ENCODE results near the gene MCL1. TPM values are rescaled to one million over a fixed set of nuclear protein-coding genes. Genes with fewer than 3 reads are reported as not detected.
"Not testable (repeated sequence)": the region's sequence is repeated elsewhere in the genome, so short reads cannot be mapped to it uniquely, and the experiment has no call there.

The MCL1 gene
- 100 to 1,000 TPM; 228 to 235 TPM for total RNA-seq

GRCh38 chr1:150579110-150579944 lies at the start of gene MCL1:
MCL1 (minus strand) TSS chr1:150579610; CDS start chr1:150579530, 80 bp downstream.
- CTCF ChIA-PET = interaction anchor here (0.7 to 2.6 kb wide), 11 partner anchors 9 to 185 kb away, joined by 3 to 25 read pairs (median 4); no protein-coding TSS in a partner anchor
- no peaks in the 10 kb centered on the region for H3K9me3 Mint-ChIP-seq
- H3K4me3 Mint-ChIP-seq = peak within 1 kb of the TSS; percentile 90
- H3K36me3 Mint-ChIP-seq (ENCODE audit: low read depth) = peaks cover 50% of the 10 kb centered on the region
- no peaks in the 10 kb centered on the region for H3K27me3 Mint-ChIP-seq (ENCODE audit: low read depth)
- peak; percentile 95 for DNase-seq
- intact Hi-C loops (cut with micrococcal nuclease) = loop anchor here (1.0 kb wide), 6 partner anchors 12 to 297 kb away; partner anchors contain the start of genes ARNT and ENSA
- peak within 1 kb of the TSS; percentile 99 for H3K27ac Mint-ChIP-seq
- peaks cover 19% of the 10 kb centered on the region for H3K4me1 Mint-ChIP-seq (ENCODE audit: low read depth)

DNA sequence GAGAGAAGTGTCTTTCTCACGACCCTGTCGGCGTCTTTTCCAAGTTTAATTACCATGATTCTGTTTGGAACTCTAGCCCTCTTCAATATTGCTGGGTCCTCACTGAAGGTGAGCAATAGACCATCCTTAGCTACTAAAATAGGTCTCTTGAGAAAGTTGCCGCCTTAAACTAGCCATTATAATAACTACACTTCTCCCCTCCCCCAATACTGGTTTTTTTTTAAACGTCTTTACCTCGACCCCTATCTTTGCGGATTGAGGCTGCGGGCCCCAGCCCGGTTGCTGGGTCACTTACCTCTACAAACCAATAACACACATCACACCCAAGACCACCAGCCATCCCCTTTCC lies 49.3 kb upstream of the MCL1 start:
- H3K9me3 Mint-ChIP-seq = no peaks in the 10 kb centered on the region
- H3K27ac Mint-ChIP-seq = no peak overlapping the region
- peaks cover 47% of the 10 kb centered on the region for H3K4me1 Mint-ChIP-seq (ENCODE audit: low read depth)
- CTCF ChIA-PET = interaction anchor here (0.6 to 2.1 kb wide), 3 partner anchors 15 to 420 kb away, joined by 4 to 12 read pairs (median 5); no protein-coding TSS in a partner anchor
- intact Hi-C loops (cut with micrococcal nuclease) = loop anchor here (1.0 to 10.0 kb wide), 12 partner anchors 17 to 699 kb away; partner anchors contain the start of genes ANP32E, APH1A, ARNT and GOLPH3L
- DNase-seq = no peak
- H3K4me3 Mint-ChIP-seq = no peak overlapping the region
- peaks cover 38% of the 10 kb centered on the region for H3K36me3 Mint-ChIP-seq (ENCODE audit: low read depth)
- H3K27me3 Mint-ChIP-seq (ENCODE audit: low read depth) = no peaks in the 10 kb centered on the region

DNA sequence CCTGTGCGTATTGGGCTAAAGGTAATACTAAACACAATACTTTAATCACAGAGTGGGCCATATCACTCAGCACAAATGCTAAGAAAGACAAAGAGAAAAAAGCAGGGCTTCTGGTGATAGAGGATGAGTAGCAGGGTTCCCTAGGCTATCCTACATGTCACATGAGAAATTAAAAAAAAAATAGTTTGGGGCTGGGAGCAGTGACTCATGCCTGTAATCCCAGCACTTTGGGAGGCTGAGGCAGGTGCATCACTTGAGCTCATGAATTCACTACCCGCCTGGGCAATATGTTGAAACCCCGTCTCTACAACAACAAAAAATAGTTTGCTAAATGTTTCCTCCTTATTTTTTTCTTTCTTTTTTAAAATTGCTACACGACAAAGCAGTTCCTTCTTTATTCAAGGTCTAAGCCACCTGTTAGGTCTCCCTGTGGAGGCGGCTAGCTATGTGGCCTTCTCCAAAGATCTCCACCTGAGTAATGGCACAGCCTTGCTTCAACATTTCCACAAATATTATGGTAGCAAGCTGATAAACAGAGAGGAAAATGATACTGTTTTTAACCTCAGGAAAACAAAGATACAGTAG lies 48.5 kb upstream of the MCL1 start:
- Mint-ChIP-seq H3K27me3 (ENCODE audit: low read depth) (no peaks in the 10 kb centered on the region), H3K9me3 (no peaks in the 10 kb centered on the region), H3K4me3 (no peak overlapping the region), H3K27ac (peak overlapping the region; percentile 25), H3K4me1 (ENCODE audit: low read depth) (peaks cover 56% of the 10 kb centered on the region), H3K36me3 (ENCODE audit: low read depth) (peaks cover 45% of the 10 kb centered on the region)
- intact Hi-C loops (cut with micrococcal nuclease) = loop anchor here (2.0 to 10.0 kb wide), 3 partner anchors 143 to 375 kb away; partner anchors contain the start of genes RPRD2 and TARS2
- DNase-seq = no peak
- CTCF ChIA-PET = interaction anchor here (0.7 to 2.1 kb wide), 6 partner anchors 11 to 69 kb away, joined by 3 to 12 read pairs (median 6); no protein-coding TSS in a partner anchor

GRCh38 chr1:150626150-150626549 lies 46.7 kb upstream of the MCL1 start:
- H3K4me3 Mint-ChIP-seq = no peak overlapping the region
- CTCF ChIA-PET = interaction anchor here (1.4 kb wide), 1 partner anchor 64 kb away, joined by 4 read pairs; no protein-coding TSS in a partner anchor
- peaks cover 73% of the 10 kb centered on the region for H3K4me1 Mint-ChIP-seq (ENCODE audit: low read depth)
- H3K36me3 Mint-ChIP-seq (ENCODE audit: low read depth) = peaks cover 57% of the 10 kb centered on the region
- DNase-seq = no peak
- H3K9me3 Mint-ChIP-seq = no peaks in the 10 kb centered on the region
- intact Hi-C loops (cut with micrococcal nuclease) = loop anchor here (10.0 kb wide), 1 partner anchor 141 kb away; the partner anchor contains the start of gene TARS2
- peak overlapping the region; percentile 88 for H3K27ac Mint-ChIP-seq
- H3K27me3 Mint-ChIP-seq (ENCODE audit: low read depth) = no peaks in the 10 kb centered on the region

DNA sequence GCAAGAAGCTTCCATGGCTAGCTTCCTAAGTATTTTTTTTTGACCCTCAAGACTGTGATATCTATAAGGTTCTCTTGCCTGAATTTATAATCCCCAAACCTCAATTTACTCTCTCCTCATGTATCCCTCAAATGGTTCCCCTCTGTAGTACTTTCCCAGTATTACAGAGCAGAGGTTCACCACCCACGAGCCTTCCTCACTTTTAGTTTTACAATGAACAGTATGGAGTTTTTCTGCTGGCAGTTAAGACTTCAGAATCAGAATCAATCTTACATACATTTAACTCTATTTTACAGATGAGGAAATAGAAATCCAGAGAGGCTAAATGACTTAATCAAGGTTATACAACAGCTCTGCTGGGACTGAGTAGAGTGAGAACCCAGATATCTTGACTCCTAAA lies 45.1 kb upstream of the MCL1 start:
- Mint-ChIP-seq H3K36me3 (ENCODE audit: low read depth) (peaks cover 70% of the 10 kb centered on the region), H3K27ac (peak overlapping the region; percentile 88), H3K4me1 (ENCODE audit: low read depth) (peaks cover 85% of the 10 kb centered on the region)
- DNase-seq = peak; percentile 37
- CTCF ChIA-PET = interaction anchor here (0.7 to 7.6 kb wide), 3 partner anchors 60 to 648 kb away, joined by 3 to 167 read pairs (median 5); no protein-coding TSS in a partner anchor
- not testable (repeated sequence) for H3K27me3 Mint-ChIP-seq (ENCODE audit: low read depth); H3K9me3 Mint-ChIP-seq; H3K4me3 Mint-ChIP-seq
- intact Hi-C loops (cut with micrococcal nuclease) = loop anchor here (5.0 to 10.0 kb wide), 2 partner anchors 140 to 373 kb away; partner anchors contain the start of gene TARS2

DNA sequence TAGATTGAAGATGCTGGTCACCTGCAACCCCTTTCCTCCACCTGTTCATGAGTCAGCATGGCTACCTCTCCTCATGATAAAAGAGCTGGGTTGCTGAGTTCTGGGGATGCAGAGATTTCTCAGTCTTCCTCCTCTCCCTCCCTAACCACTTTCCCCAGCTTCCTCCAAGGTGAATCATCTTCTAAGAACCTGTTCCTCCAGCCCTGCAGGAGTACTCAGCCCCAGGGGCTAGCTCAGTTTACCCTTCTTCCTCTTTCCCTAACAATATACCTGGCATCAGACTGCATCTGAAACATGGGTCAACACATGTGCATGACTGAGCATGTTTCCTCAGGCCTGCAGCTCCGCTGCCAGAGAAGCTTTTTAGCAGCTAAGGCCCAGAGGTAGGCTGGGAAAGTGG lies 44.7 kb upstream of the MCL1 start:
- not testable (repeated sequence) for H3K9me3 Mint-ChIP-seq; H3K27me3 Mint-ChIP-seq (ENCODE audit: low read depth); H3K4me3 Mint-ChIP-seq; DNase-seq
- peaks cover 74% of the 10 kb centered on the region for H3K36me3 Mint-ChIP-seq (ENCODE audit: low read depth)
- H3K27ac Mint-ChIP-seq = peak overlapping the region; percentile 88
- intact Hi-C loops (cut with micrococcal nuclease) = loop anchor here (5.0 to 10.0 kb wide), 2 partner anchors 139 to 373 kb away; partner anchors contain the start of gene TARS2
- peaks cover 86% of the 10 kb centered on the region for H3K4me1 Mint-ChIP-seq (ENCODE audit: low read depth)
- CTCF ChIA-PET = interaction anchor here (0.7 to 7.6 kb wide), 3 partner anchors 60 to 648 kb away, joined by 3 to 167 read pairs (median 5); no protein-coding TSS in a partner anchor

DNA sequence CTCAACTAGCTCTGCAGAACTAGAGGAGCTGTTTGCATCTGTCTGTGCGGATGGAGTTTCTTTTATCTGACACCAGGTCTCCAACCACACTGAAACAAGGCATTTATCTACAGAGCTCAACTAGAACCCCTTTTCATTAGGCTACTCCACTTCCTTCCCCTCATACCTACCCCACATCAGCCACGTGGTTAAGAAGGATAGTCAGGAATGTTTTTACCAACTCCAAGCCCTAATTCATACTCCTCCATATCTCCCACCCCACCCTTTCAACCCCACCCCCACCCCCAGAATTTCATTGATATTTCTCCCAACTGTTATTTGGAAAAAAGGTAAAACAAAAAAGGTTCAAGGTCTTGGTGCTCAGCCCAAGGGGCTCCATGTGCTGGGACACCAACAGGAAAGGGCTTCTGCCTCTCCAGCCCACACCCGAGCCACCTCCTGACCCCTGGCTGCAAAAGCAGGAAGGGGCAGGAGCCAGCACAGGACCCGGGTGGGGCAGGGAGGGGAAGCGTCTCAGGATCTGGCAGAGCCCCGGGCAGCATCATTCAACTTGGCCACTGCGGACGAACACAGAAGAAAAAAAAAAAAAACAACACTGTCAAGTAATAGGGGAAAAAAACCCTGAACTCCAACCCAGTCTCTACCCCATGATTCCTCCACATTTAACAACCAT lies 43.0 kb upstream of the MCL1 start:
- CTCF ChIA-PET = interaction anchor here (0.6 to 7.6 kb wide), 3 partner anchors 45 to 197 kb away, joined by 3 to 167 read pairs (median 7); no protein-coding TSS in a partner anchor
- intact Hi-C loops (cut with micrococcal nuclease) = loop anchor here (5.0 to 10.0 kb wide), 2 partner anchors 138 to 375 kb away; partner anchors contain the start of gene TARS2
- no peak for DNase-seq
- no peaks in the 10 kb centered on the region for H3K9me3 Mint-ChIP-seq
- H3K36me3 Mint-ChIP-seq (ENCODE audit: low read depth) = peaks cover 68% of the 10 kb centered on the region
- no peaks in the 10 kb centered on the region for H3K27me3 Mint-ChIP-seq (ENCODE audit: low read depth)
- H3K4me1 Mint-ChIP-seq (ENCODE audit: low read depth) = peaks cover 77% of the 10 kb centered on the region
- H3K27ac Mint-ChIP-seq = peak overlapping the region; percentile 72
- H3K4me3 Mint-ChIP-seq = peak overlapping the region; percentile 9

DNA sequence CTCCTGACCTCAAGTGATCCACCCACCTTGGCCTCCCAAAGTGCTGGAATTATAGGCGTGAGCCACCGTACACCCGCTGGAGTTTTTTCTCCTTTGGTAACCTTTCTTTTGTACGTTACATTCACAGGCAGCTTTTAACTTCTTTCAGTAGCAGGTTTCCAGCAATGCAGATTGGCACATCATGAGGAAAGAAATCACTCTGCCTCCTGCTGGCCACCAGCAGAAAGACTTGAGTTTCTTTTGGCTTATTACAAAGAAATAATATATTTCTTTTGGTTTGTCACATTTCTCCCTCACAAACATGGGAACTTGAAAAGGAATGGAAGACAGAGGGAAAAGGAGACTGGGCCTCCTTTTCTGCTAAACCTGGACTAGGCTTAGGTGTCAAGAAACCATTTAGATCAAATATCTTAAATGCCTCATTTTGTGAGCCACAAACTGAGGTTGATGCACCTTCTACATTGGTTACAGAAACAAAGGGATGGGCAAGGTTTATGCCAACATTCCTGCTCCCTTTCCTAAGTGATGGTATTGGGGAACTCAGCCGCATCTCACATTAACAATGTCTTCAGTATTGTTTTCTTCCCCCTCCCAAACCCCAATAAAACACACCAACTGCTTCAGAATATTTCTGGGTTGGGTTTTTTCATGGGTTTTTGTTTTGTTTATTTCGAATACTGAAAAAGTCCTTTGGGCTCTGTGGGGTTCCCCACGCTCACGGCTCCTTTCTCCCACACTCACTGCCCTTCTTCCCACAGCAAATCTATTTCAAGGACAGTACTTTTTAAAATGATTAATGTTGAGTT lies 42.3 kb upstream of the MCL1 start:
- Mint-ChIP-seq H3K36me3 (ENCODE audit: low read depth) (peaks cover 68% of the 10 kb centered on the region), H3K4me1 (ENCODE audit: low read depth) (peaks cover 74% of the 10 kb centered on the region), H3K27ac (peak overlapping the region; percentile 72), H3K27me3 (ENCODE audit: low read depth) (no peaks in the 10 kb centered on the region), H3K4me3 (peak overlapping the region; percentile 9), H3K9me3 (no peaks in the 10 kb centered on the region)
- intact Hi-C loops (cut with micrococcal nuclease) = loop anchor here (1.0 to 10.0 kb wide), 4 partner anchors 60 to 376 kb away; partner anchors contain the start of gene TARS2
- CTCF ChIA-PET = interaction anchor here (0.7 to 7.6 kb wide), 5 partner anchors 35 to 71 kb away, joined by 3 to 167 read pairs (median 6); no protein-coding TSS in a partner anchor
- DNase-seq = peak; percentile 78

DNA sequence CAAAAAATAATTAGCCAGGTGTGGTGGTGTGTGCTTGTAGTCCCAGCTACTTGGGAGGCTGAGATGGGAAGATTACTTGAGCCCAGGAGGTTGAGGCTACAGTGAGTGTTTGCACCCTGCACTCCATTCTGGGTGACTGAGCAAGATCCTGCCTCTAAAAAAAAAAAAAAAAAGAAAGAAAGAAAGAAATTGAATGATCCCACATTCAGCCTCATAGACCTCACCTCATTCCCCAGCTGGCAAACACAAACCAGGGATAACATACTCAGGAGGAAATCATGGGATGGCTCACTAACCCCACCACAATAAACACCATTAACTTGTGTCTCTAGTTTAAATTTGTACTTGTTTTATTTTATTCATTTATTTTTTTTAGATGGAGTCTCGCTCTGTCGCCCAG lies 41.5 kb upstream of the MCL1 start:
- H3K27ac Mint-ChIP-seq = peak overlapping the region; percentile 72
- H3K27me3 Mint-ChIP-seq (ENCODE audit: low read depth) = no peaks in the 10 kb centered on the region
- CTCF ChIA-PET = interaction anchor here (0.7 to 7.6 kb wide), 8 partner anchors 36 to 238 kb away, joined by 3 to 167 read pairs (median 4); no protein-coding TSS in a partner anchor
- peaks cover 70% of the 10 kb centered on the region for H3K36me3 Mint-ChIP-seq (ENCODE audit: low read depth)
- H3K9me3 Mint-ChIP-seq = no peaks in the 10 kb centered on the region
- DNase-seq = no peak
- no peak overlapping the region for H3K4me3 Mint-ChIP-seq
- intact Hi-C loops (cut with micrococcal nuclease) = loop anchor here (1.0 to 10.0 kb wide), 4 partner anchors 60 to 376 kb away; partner anchors contain the start of gene TARS2
- H3K4me1 Mint-ChIP-seq (ENCODE audit: low read depth) = peaks cover 78% of the 10 kb centered on the region

GRCh38 chr1:150619576-150620509 lies 40.4 kb upstream of the MCL1 start:
- peaks cover 69% of the 10 kb centered on the region for H3K36me3 Mint-ChIP-seq (ENCODE audit: low read depth)
- DNase-seq = no peak
- no peak overlapping the region for H3K4me3 Mint-ChIP-seq
- CTCF ChIA-PET = interaction anchor here (0.5 to 7.6 kb wide), 13 partner anchors 40 to 376 kb away, joined by 3 to 167 read pairs (median 4); no protein-coding TSS in a partner anchor
- intact Hi-C loops (cut with micrococcal nuclease) = loop anchor here (2.0 to 10.0 kb wide), 3 partner anchors 135 to 377 kb away; partner anchors contain the start of gene TARS2
- peak overlapping the region; percentile 6 for H3K27ac Mint-ChIP-seq
- H3K4me1 Mint-ChIP-seq (ENCODE audit: low read depth) = peaks cover 78% of the 10 kb centered on the region
- no peaks in the 10 kb centered on the region for H3K9me3 Mint-ChIP-seq
- H3K27me3 Mint-ChIP-seq (ENCODE audit: low read depth) = no peaks in the 10 kb centered on the region
